SK-N-SH treated with all-trans-retinoic acid at 6 μM for 48 hours (cell line): ENCODE measurements around the gene SGIP1.
A peak's percentile ranks its signal among the peaks of the same experiment; 100 is the strongest.

Experiments
- ATAC-seq: fragments of 200-7000 bp; cut with Tn5 transposase; 3 replicates; pipeline ENCODE4 v1.9.1; 2020; ENCODE audit warnings: mild to moderate bottlenecking, moderate library complexity
- ARNTL ChIP-seq: fragments of 450-650 bp; formaldehyde crosslinking; IDR thresholded peaks from 2 replicates; pipeline ENCODE4 v1.5.0; 2020; ENCODE audit warnings: low read depth, mild to moderate bottlenecking, moderate library complexity, borderline replicate concordance
- CSDC2 ChIP-seq: fragments of 250-450 bp; sonication (Bioruptor Pico); IDR thresholded peaks from 2 replicates; pipeline ENCODE4 v1.5.0; 2020; ENCODE audit warnings: mild to moderate bottlenecking, moderate library complexity
- ESRRG ChIP-seq: fragments of 250-450 bp; sonication (Bioruptor Pico); IDR thresholded peaks from 2 replicates; pipeline ENCODE4 v1.6.1; 2021; ENCODE audit warnings: mild to moderate bottlenecking
- GLIS3 ChIP-seq: fragments of 250-450 bp; sonication (Bioruptor Pico); IDR thresholded peaks from 2 replicates; pipeline ENCODE4 v1.5.0; 2020; ENCODE audit warnings: mild to moderate bottlenecking, moderate library complexity
- OSR1 ChIP-seq: fragments of 250-450 bp; sonication (Bioruptor Pico); IDR thresholded peaks from 2 replicates; pipeline ENCODE4 v1.8.0; 2022; ENCODE audit warnings: moderate library complexity, mild to moderate bottlenecking, inconsistent platforms
- PPARA ChIP-seq: fragments of 250-450 bp; sonication (Bioruptor Pico); IDR thresholded peaks from 2 replicates; pipeline ENCODE4 v1.5.0; 2020; ENCODE audit warnings: mild to moderate bottlenecking, borderline replicate concordance
- RARB ChIP-seq: fragments of 250-450 bp; sonication (Bioruptor Pico); IDR thresholded peaks from 2 replicates; pipeline ENCODE4 v1.8.0; 2021; ENCODE audit warnings: mild to moderate bottlenecking, moderate library complexity
- SNAI2 ChIP-seq: fragments of 250-450 bp; sonication (Bioruptor Pico); IDR thresholded peaks from 2 replicates; pipeline ENCODE4 v1.5.0; 2020; ENCODE audit warnings: mild to moderate bottlenecking, moderate library complexity
- TCF4 ChIP-seq: fragments of 250-450 bp; sonication (Bioruptor Pico); IDR thresholded peaks from 2 replicates; pipeline ENCODE4 v1.8.0; 2021; ENCODE audit warnings: mild to moderate bottlenecking, moderate library complexity, borderline replicate concordance
- TOX ChIP-seq: fragments of 250-450 bp; sonication (Bioruptor Pico); IDR thresholded peaks from 2 replicates; pipeline ENCODE4 v1.8.0; 2021; ENCODE audit warnings: mild to moderate bottlenecking, moderate library complexity, borderline replicate concordance
- ZC3H10 ChIP-seq: fragments of 250-450 bp; sonication (Bioruptor Pico); IDR thresholded peaks from 2 replicates; pipeline ENCODE4 v1.5.1; 2021; ENCODE audit warnings: mild to moderate bottlenecking, moderate library complexity
- ZFP3 ChIP-seq: fragments of 250-450 bp; sonication (Bioruptor Pico); IDR thresholded peaks from 2 replicates; pipeline ENCODE4 v1.5.0; 2020; ENCODE audit warnings: mild to moderate bottlenecking, moderate library complexity
- ZFP30 ChIP-seq: fragments of 450-650 bp; formaldehyde crosslinking; IDR thresholded peaks from 2 replicates; pipeline ENCODE4 v1.5.0; 2022; ENCODE audit warnings: mild to moderate bottlenecking, moderate library complexity
- ZNF565 ChIP-seq: fragments of 450-650 bp; formaldehyde crosslinking; conservative IDR thresholded peaks from 2 replicates; pipeline ENCODE4 v1.5.0; 2020; ENCODE audit warnings: low read depth, mild to moderate bottlenecking, moderate library complexity
- ZNF70 ChIP-seq: fragments of 450-650 bp; formaldehyde crosslinking; IDR thresholded peaks from 2 replicates; pipeline ENCODE4 v1.5.0; 2020; ENCODE audit warnings: mild to moderate bottlenecking, moderate library complexity
- ZNF8 ChIP-seq: fragments of 450-650 bp; formaldehyde crosslinking; IDR thresholded peaks from 2 replicates; pipeline ENCODE4 v1.5.0; 2020; ENCODE audit warnings: mild to moderate bottlenecking, moderate library complexity
- TF ChIP-seq, protein P1 (sequence below): fragments of 250-450 bp; sonication (Bioruptor Pico); IDR thresholded peaks from 2 replicates; pipeline ENCODE4 v1.8.0; 2020; ENCODE audit warnings: mild to moderate bottlenecking, moderate library complexity, borderline replicate concordance
- TF ChIP-seq, protein P2 (sequence below): fragments of 250-450 bp; sonication (Bioruptor Pico); IDR thresholded peaks from 2 replicates; pipeline ENCODE4 v1.5.1; 2020; ENCODE audit warnings: low read depth, mild to moderate bottlenecking, moderate library complexity
- TF ChIP-seq, protein P3 (sequence below): fragments of 250-450 bp; sonication (Bioruptor Pico); IDR thresholded peaks from 2 replicates; pipeline ENCODE4 v1.5.0; 2020; ENCODE audit warnings: mild to moderate bottlenecking, moderate library complexity
- TF ChIP-seq, protein P4 (sequence below): fragments of 250-450 bp; sonication (Bioruptor Pico); IDR thresholded peaks from 2 replicates; pipeline ENCODE4 v1.5.1; 2021; ENCODE audit warnings: mild to moderate bottlenecking, moderate library complexity
- TF ChIP-seq, protein P5 (sequence below): fragments of 250-450 bp; sonication (Bioruptor Pico); IDR thresholded peaks from 2 replicates; pipeline ENCODE4 v1.8.0; 2021; ENCODE audit warnings: low read depth, mild to moderate bottlenecking, moderate library complexity, borderline replicate concordance

SGIP1 gene

DNA sequence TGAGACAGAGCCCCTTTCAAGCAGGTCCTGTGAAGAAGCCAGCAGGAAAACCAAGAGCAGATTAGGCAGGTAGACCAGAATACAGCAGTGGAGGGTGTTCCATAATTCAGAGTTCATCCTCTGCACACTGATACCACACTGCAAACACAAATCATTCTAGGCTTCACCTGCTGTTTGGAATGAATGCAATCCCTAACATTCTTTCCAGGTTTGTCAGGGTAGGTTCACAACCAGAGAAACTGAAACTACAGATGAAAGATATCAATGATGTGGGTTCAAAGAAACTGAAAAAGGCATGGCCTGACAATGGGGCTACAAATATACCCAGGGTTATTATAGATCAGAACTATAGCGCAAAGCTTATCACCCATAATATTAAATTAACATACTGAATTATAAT, 8.9 kb upstream of the SGIP1 start:
- TF ChIP-seq ZC3H10 (CRISPR knock-in tag) (no peak), SNAI2 (CRISPR knock-in tag) (no peak), TCF4 (CRISPR knock-in tag) (no peak), PPARA (CRISPR knock-in tag) (no peak), ARNTL (CRISPR knock-in tag) (no peak), ZNF70 (CRISPR knock-in tag) (no peak), TOX (CRISPR knock-in tag) (no peak), ESRRG (CRISPR knock-in tag) (no peak), ZFP3 (CRISPR knock-in tag) (no peak), ZNF8 (CRISPR knock-in tag) (no peak), ZFP30 (CRISPR knock-in tag) (no peak), OSR1 (CRISPR knock-in tag) (no peak), GLIS3 (CRISPR knock-in tag) (no peak)
- TF ChIP-seq, protein P1, sequence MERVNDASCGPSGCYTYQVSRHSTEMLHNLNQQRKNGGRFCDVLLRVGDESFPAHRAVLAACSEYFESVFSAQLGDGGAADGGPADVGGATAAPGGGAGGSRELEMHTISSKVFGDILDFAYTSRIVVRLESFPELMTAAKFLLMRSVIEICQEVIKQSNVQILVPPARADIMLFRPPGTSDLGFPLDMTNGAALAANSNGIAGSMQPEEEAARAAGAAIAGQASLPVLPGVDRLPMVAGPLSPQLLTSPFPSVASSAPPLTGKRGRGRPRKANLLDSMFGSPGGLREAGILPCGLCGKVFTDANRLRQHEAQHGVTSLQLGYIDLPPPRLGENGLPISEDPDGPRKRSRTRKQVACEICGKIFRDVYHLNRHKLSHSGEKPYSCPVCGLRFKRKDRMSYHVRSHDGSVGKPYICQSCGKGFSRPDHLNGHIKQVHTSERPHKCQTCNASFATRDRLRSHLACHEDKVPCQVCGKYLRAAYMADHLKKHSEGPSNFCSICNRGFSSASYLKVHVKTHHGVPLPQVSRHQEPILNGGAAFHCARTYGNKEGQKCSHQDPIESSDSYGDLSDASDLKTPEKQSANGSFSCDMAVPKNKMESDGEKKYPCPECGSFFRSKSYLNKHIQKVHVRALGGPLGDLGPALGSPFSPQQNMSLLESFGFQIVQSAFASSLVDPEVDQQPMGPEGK (CRISPR knock-in tag): no peak
- TF ChIP-seq, protein P2, sequence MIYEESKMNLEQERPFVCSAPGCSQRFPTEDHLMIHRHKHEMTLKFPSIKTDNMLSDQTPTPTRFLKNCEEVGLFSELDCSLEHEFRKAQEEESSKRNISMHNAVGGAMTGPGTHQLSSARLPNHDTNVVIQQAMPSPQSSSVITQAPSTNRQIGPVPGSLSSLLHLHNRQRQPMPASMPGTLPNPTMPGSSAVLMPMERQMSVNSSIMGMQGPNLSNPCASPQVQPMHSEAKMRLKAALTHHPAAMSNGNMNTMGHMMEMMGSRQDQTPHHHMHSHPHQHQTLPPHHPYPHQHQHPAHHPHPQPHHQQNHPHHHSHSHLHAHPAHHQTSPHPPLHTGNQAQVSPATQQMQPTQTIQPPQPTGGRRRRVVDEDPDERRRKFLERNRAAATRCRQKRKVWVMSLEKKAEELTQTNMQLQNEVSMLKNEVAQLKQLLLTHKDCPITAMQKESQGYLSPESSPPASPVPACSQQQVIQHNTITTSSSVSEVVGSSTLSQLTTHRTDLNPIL (CRISPR knock-in tag): no peak
- TF ChIP-seq, protein P3, sequence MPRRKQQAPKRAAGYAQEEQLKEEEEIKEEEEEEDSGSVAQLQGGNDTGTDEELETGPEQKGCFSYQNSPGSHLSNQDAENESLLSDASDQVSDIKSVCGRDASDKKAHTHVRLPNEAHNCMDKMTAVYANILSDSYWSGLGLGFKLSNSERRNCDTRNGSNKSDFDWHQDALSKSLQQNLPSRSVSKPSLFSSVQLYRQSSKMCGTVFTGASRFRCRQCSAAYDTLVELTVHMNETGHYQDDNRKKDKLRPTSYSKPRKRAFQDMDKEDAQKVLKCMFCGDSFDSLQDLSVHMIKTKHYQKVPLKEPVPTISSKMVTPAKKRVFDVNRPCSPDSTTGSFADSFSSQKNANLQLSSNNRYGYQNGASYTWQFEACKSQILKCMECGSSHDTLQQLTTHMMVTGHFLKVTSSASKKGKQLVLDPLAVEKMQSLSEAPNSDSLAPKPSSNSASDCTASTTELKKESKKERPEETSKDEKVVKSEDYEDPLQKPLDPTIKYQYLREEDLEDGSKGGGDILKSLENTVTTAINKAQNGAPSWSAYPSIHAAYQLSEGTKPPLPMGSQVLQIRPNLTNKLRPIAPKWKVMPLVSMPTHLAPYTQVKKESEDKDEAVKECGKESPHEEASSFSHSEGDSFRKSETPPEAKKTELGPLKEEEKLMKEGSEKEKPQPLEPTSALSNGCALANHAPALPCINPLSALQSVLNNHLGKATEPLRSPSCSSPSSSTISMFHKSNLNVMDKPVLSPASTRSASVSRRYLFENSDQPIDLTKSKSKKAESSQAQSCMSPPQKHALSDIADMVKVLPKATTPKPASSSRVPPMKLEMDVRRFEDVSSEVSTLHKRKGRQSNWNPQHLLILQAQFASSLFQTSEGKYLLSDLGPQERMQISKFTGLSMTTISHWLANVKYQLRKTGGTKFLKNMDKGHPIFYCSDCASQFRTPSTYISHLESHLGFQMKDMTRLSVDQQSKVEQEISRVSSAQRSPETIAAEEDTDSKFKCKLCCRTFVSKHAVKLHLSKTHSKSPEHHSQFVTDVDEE: no peak
- ATAC-seq: no peak

DNA sequence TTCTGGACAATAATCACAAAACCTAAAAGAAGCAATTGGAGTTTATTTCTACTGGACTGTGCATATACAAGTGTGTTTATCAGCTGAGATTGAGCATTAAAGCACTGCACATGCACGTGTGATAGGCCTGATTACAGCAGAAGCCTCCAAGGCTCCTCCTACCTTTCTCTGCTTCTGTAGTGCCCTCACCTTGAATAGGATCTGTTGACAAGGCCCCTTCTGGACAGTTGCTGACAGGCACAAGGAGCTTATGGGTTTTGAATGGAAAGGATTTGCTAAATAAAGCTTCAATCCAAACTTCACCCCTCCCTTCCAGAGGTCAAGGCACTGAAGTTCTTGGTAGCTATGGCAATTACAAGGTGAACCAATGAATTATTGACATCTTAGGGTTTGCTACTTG, 7.9 kb upstream of the SGIP1 start:
- no peak for ATAC-seq
- TF ChIP-seq ZNF8 (CRISPR knock-in tag) (no peak), ZNF565 (CRISPR knock-in tag) (no peak), SNAI2 (CRISPR knock-in tag) (no peak), PPARA (CRISPR knock-in tag) (no peak), ZFP30 (CRISPR knock-in tag) (no peak), ZFP3 (CRISPR knock-in tag) (no peak), CSDC2 (CRISPR knock-in tag) (no peak)
- TF ChIP-seq, protein P4, sequence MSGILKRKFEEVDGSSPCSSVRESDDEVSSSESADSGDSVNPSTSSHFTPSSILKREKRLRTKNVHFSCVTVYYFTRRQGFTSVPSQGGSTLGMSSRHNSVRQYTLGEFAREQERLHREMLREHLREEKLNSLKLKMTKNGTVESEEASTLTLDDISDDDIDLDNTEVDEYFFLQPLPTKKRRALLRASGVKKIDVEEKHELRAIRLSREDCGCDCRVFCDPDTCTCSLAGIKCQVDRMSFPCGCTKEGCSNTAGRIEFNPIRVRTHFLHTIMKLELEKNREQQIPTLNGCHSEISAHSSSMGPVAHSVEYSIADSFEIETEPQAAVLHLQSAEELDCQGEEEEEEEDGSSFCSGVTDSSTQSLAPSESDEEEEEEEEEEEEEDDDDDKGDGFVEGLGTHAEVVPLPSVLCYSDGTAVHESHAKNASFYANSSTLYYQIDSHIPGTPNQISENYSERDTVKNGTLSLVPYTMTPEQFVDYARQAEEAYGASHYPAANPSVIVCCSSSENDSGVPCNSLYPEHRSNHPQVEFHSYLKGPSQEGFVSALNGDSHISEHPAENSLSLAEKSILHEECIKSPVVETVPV (CRISPR knock-in tag): no peak
- TF ChIP-seq, protein P5, sequence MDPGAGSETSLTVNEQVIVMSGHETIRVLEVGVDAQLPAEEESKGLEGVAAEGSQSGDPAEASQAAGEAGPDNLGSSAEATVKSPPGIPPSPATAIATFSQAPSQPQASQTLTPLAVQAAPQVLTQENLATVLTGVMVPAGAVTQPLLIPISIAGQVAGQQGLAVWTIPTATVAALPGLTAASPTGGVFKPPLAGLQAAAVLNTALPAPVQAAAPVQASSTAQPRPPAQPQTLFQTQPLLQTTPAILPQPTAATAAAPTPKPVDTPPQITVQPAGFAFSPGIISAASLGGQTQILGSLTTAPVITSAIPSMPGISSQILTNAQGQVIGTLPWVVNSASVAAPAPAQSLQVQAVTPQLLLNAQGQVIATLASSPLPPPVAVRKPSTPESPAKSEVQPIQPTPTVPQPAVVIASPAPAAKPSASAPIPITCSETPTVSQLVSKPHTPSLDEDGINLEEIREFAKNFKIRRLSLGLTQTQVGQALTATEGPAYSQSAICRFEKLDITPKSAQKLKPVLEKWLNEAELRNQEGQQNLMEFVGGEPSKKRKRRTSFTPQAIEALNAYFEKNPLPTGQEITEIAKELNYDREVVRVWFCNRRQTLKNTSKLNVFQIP (CRISPR knock-in tag): no peak

DNA sequence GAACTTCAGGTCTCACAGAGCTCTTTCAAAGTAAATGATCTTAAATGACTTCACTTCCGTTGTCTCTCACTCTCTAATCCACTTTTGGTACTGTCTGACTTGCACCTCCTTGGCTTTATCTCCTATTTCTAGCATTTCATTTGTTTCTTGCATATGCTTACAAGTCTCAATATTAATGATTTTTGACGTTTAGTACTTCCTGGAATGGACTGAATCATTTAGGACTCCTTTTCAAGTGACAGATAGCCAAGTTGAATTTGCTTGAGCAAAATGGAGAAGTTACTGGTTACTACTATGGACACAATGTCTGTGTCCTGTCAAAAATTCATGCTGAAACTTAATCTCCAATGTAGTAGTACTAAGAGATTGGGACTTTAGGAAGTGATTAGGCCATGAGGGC, 7.0 kb upstream of the SGIP1 start:
- peak; percentile 74 for ATAC-seq
- 0 out of 2 replicates have a peak, but pooled peaks have one; percentile 26 for TF ChIP-seq RARB
- peak; percentile 85 for TF ChIP-seq ZC3H10 (CRISPR knock-in tag)
- TF ChIP-seq ARNTL (CRISPR knock-in tag): no peak
